OCI-LY1 (cell line): Measurements from ENCODE around the gene STMN1.

Experiments
- CTCF ChIP-seq: fragments of 200-600 bp; sonication (generic), shearing (Covaris generic); IDR thresholded peaks from 2 replicates; pipeline ENCODE4 v1.5.1; 2017; ENCODE audit warnings: mild to moderate bottlenecking, antibody characterized with exemption, low read length, moderate library complexity, mixed read lengths
- EZH2 ChIP-seq: fragments of 200-600 bp; sonication (generic), shearing (Covaris generic); IDR thresholded peaks from 2 replicates; pipeline ENCODE4 v1.8.0; 2017; ENCODE audit warnings: borderline replicate concordance, mixed run types, mild to moderate bottlenecking, antibody characterized with exemption, low read length, moderate library complexity, mixed read lengths

- TF ChIP-seq CTCF, result no peak
- no peak for TF ChIP-seq EZH2
Measured at GRCh38 chr1:25900219-25900618, 6.0 kb downstream of the STMN1 start.
